HEK293T (cell line): ENCODE results near the gene HTRA2.
"Not testable (repeated sequence)": the region's sequence is repeated elsewhere in the genome, so short reads cannot be mapped to it uniquely, and the experiment has no call there.

Experiments
- CTCF ChIA-PET: fragments of 350-600 bp; formaldehyde crosslinking; extraction: SDS; loops from one replicate; lab custom pipeline; 2021; ENCODE audit warnings: antibody characterized with exemption, inconsistent platforms; lab: Yijun Ruan, JAX
- POLR2A ChIA-PET: fragments of 350-600 bp; formaldehyde crosslinking; extraction: SDS; loops from one replicate; lab custom pipeline; 2020; ENCODE audit warnings: antibody characterized with exemption, inconsistent platforms; lab: Yijun Ruan, JAX
- DNase-seq: peaks from one replicate; pipeline ENCODE4 v3.0.0; 2012; ENCODE audit warnings: mixed read lengths; ENCODE audit errors: extremely low spot score
- ARNT ChIP-seq: fragments of 450-650 bp; IDR thresholded peaks from 2 replicates; pipeline ENCODE4 v1.6.1; 2017; ENCODE audit warnings: mild to moderate bottlenecking
- BHLHE40 ChIP-seq: fragments of 450-650 bp; IDR thresholded peaks from 2 replicates; pipeline ENCODE4 v1.6.1; 2016; ENCODE audit warnings: mild to moderate bottlenecking, moderate library complexity, borderline replicate concordance
- CTBP1 ChIP-seq: fragments of 450-650 bp; IDR thresholded peaks from 2 replicates; pipeline ENCODE4 v1.6.1; 2016; ENCODE audit warnings: borderline replicate concordance
- ELF4 ChIP-seq: fragments of 450-650 bp; IDR thresholded peaks from 2 replicates; pipeline ENCODE4 v1.6.1; 2017; ENCODE audit warnings: antibody characterized with exemption
- FOXA1 ChIP-seq: fragments of 450-650 bp; IDR thresholded peaks from 2 replicates; pipeline ENCODE4 v1.6.1; 2016; ENCODE audit warnings: mild to moderate bottlenecking
- FOXK2 ChIP-seq: fragments of 450-650 bp; IDR thresholded peaks from 2 replicates; pipeline ENCODE4 v1.6.1; 2016; ENCODE audit warnings: mild to moderate bottlenecking
- FOXM1 ChIP-seq: fragments of 450-650 bp; IDR thresholded peaks from 2 replicates; pipeline ENCODE4 v1.6.1; 2017; ENCODE audit warnings: mild to moderate bottlenecking, borderline replicate concordance
- HDGF ChIP-seq: fragments of 450-650 bp; IDR thresholded peaks from 2 replicates; pipeline ENCODE4 v1.6.1; 2017; ENCODE audit warnings: antibody characterized with exemption, borderline replicate concordance
- L3MBTL2 ChIP-seq: fragments of 450-650 bp; conservative IDR thresholded peaks from 2 replicates; pipeline ENCODE4 v1.6.1; 2016; ENCODE audit warnings: mild to moderate bottlenecking
- LEF1 ChIP-seq: fragments of 450-650 bp; IDR thresholded peaks from 2 replicates; pipeline ENCODE4 v1.6.1; 2017; ENCODE audit warnings: mild to moderate bottlenecking, borderline replicate concordance
- NFRKB ChIP-seq: fragments of 450-650 bp; IDR thresholded peaks from 2 replicates; pipeline ENCODE4 v1.6.1; 2016; ENCODE audit warnings: mild to moderate bottlenecking, moderate library complexity
- PKNOX1 ChIP-seq: fragments of 450-650 bp; IDR thresholded peaks from 2 replicates; pipeline ENCODE4 v1.6.1; 2016
- SP1 ChIP-seq: fragments of 450-650 bp; IDR thresholded peaks from 2 replicates; pipeline ENCODE4 v1.6.1; 2017
- SUZ12 ChIP-seq: fragments of 450-650 bp; IDR thresholded peaks from 2 replicates; pipeline ENCODE4 v1.6.1; 2016; ENCODE audit warnings: mild to moderate bottlenecking
- TARDBP ChIP-seq: fragments of 450-650 bp; IDR thresholded peaks from 2 replicates; pipeline ENCODE4 v1.6.1; 2016
- ZNF384 ChIP-seq: fragments of 450-650 bp; IDR thresholded peaks from 2 replicates; pipeline ENCODE4 v1.6.1; 2016

HTRA2 gene

DNA sequence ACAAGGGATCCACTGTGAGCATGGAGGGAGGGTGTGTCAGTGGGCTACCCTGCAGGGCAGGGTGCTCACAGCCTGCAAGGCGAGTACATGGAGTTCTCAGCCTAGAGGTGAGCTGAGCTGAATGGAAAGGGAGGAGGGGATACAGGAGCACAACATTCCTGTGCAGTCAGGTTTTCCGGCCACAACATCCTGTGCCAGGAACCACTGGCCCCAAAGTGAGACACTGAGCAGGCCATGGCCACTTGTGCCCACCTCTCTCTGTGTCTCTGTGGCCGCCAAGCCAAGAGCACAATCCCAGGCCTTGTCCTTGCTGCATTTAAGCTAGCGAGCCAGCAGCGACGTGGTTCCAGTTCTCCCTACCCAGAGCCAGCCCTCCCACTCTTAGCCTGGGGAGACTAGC lies 30.9 kb downstream of the HTRA2 start:
- DNase-seq = no peak
- POLR2A ChIA-PET = no interaction called here
- CTCF ChIA-PET = no interaction called here

GRCh38 chr2:74561022-74561421 lies 31.3 kb downstream of the HTRA2 start:
- POLR2A ChIA-PET, CTCF ChIA-PET, DNase-seq: not testable (repeated sequence)

More for the DNA sequence above, 30.9 kb downstream of the HTRA2 start:
- TF ChIP-seq ARNT = no peak
- TF ChIP-seq BHLHE40 = no peak
- no peak for TF ChIP-seq PKNOX1
- no peak for TF ChIP-seq LEF1
- TF ChIP-seq SUZ12 = no peak
- no peak for TF ChIP-seq TARDBP
- TF ChIP-seq ZNF384 = no peak

DNA sequence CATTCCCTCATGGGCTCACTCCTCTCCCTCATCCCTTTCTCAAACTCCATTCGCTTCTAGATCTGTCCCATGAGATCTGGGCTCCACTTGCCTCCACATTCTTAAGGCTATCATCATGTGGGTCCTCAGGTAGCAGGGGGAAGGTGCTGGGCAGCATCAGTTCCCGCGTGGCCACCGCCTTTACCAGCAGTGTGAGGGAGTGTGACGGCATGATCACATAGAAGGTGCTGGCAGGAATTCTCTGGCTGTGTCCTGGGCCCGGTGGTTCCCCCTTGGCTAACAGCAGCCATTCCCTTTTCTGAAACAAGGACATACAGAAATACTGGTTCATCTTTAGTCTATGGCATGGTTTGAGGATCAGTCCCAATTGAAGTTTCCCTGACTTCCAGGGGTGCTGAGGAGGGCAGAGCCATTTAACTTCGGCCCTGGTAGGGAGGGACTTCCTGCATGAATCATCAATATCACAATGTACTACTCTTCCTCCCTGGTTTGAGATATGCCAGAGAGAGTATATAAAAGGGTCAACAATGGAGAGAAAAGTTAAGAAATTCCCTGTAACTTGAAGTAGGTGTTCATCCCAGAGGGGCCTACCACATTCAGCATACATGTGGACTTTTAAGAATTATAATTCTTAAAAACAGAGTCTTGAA lies 32.5 kb downstream of the HTRA2 start:
- DNase-seq = no peak
- POLR2A ChIA-PET = no interaction called here
- TF ChIP-seq FOXA1 (no peak), PKNOX1 (no peak), SUZ12 (no peak), NFRKB (no peak), ARNT (no peak), BHLHE40 (no peak), L3MBTL2 (no peak), TARDBP (no peak), LEF1 (no peak), ELF4 (no peak), FOXK2 (no peak), ZNF384 (no peak), CTBP1 (no peak), FOXM1 (no peak)
- CTCF ChIA-PET = no interaction called here

DNA sequence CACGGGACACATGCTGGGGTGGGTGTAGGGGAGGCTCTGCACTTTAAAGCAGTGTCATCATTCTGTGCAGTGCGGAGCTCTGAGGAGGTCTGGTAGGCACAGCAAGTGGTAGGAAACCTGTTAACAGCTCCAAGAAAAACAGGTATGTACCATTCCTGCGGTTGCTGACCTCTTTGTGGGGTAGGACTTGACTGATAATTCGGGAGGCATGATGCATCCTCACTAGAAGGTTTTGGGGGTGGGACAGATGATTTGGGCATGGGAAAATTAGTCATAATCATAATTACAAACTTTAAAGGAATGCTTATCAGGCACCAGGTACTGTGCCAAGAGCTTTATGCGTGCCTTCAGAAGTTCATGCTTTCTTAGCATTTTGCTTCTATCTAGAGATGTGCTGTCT lies 34.5 kb downstream of the HTRA2 start:
- no peak for TF ChIP-seq LEF1
- TF ChIP-seq BHLHE40 = no peak
- no peak for TF ChIP-seq PKNOX1
- TF ChIP-seq ZNF384 = no peak
- no peak for TF ChIP-seq FOXK2
- TF ChIP-seq NFRKB = no peak
- TF ChIP-seq TARDBP = no peak
- TF ChIP-seq SUZ12 = no peak
- no peak for TF ChIP-seq HDGF
- TF ChIP-seq FOXM1 = no peak
- no peak for TF ChIP-seq ARNT
- TF ChIP-seq FOXA1 = no peak
- TF ChIP-seq SP1 = no peak
- DNase-seq = no peak
- ChIA-PET CTCF (no interaction called here), POLR2A (no interaction called here)

DNA sequence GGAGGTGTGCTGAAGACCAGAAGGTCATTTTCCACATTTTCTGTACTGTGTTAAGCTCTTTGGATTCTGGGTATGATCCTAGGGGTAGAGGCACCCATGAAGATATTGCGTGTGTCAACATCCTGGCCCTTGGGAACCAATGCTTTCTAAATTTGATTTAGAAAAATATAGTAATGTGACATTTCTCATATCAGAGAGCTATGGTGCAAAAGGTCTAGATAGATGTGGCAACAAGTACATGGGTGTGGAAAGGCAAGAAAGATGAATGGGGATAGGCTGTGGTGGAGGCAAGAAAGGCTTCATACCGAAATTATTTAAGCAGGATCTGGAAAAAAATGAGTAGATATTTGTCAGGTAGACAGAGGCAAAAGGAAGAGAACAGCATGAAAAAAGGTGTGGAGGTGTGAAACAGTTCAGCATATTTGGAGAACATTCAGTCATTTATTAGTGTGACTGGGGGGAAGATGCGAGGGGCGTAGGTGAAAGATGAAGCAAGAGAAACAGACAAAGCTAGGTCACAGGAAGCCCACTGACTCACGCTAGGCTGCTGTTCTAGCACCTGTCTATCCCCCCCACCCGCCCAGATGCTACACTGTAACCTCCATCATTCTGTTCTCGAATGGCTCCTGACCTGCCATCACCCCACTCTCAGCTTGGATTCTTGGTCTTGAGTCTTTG lies 36.5 kb downstream of the HTRA2 start:
- POLR2A ChIA-PET = no interaction called here
- CTCF ChIA-PET = interaction anchor here (0.7 kb wide), 1 partner anchor 312 kb away, joined by 3 read pairs; no protein-coding TSS in a partner anchor

DNA sequence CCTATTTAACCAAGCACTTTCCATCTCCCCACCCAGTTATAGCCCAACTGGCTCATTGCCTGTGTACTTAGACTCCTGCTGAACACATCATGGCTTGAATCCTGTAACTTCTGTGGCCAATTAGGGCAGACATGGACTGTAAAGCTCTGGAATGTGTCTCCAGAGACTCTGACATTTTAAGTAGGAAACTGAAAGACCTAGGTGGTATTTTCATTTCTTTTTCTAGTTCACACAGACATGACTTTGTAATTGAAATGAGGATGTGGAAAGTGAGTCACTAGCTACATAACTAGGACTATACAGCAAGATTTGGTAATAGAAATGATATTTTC lies 37.0 kb downstream of the HTRA2 start:
- no peak for DNase-seq
- TF ChIP-seq TARDBP = no peak
- no peak for TF ChIP-seq HDGF
- no peak for TF ChIP-seq BHLHE40
- no peak for TF ChIP-seq SP1
- no peak for TF ChIP-seq FOXK2
- no peak for TF ChIP-seq ARNT
- ChIA-PET POLR2A (no interaction called here), CTCF (no interaction called here)

More for the DNA sequence above, 36.5 kb downstream of the HTRA2 start:
- TF ChIP-seq TARDBP = no peak
- TF ChIP-seq SP1 = no peak
- no peak for TF ChIP-seq NFRKB
- TF ChIP-seq CTBP1 = no peak
- TF ChIP-seq L3MBTL2 = no peak
- TF ChIP-seq ZNF384 = no peak
- TF ChIP-seq SUZ12 = no peak
- no peak for TF ChIP-seq HDGF
- TF ChIP-seq ARNT = no peak
- DNase-seq = no peak

DNA sequence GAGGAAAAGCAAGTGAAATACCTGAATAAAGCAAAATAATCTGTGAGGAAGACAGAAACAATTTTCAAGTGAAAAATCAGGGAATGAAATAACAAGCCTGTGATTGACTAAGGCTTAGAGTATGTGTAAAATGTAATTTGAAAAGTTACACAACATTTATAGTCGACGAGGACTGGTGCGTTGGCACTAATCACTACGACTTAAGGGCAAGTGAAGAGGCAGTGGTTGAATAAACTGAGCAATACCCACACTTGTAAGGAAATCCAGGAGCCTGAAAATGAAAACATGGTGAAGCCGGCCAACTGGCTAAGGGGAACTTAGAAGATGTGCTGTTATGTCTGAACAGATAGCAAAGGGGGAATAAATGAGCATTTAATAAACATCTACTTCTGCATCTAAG lies 38.1 kb downstream of the HTRA2 start:
- ChIA-PET CTCF (interaction anchor here (0.8 kb wide), 1 partner anchor 20 kb away, joined by 3 read pairs; no protein-coding TSS in a partner anchor), POLR2A (interaction anchor here (0.9 kb wide), 1 partner anchor 10 kb away, joined by 3 read pairs; no protein-coding TSS in a partner anchor)
- TF ChIP-seq SUZ12 (no peak), NFRKB (no peak), BHLHE40 (no peak), LEF1 (no peak), ELF4 (no peak), L3MBTL2 (no peak), FOXA1 (no peak), SP1 (no peak), ARNT (no peak), CTBP1 (no peak), PKNOX1 (no peak), TARDBP (no peak), ZNF384 (no peak), HDGF (no peak), FOXK2 (no peak), FOXM1 (no peak)
- no peak for DNase-seq
